HT-29 (cell line): Measurements from ENCODE around the gene AK5. TPM values are rescaled to one million over a fixed set of nuclear protein-coding genes. Genes with fewer than 3 reads are reported as not detected.

Source experiments
- DNase-seq: peaks from one replicate; pipeline ENCODE4 v3.0.0-alpha.2; 2015; ENCODE audit warnings: low spot score
- total RNA-seq: library from RNA; depleted of rRNA; stranded (reverse); fragments of >200 nt; shearing (Covaris generic); gene quantifications from 2 replicates; pipeline ENCODE4 v1.2.3, GENCODE V29; 2014

AK5 gene
- total RNA-seq, 1 experiment from 2014 or later = not detected

DNA sequence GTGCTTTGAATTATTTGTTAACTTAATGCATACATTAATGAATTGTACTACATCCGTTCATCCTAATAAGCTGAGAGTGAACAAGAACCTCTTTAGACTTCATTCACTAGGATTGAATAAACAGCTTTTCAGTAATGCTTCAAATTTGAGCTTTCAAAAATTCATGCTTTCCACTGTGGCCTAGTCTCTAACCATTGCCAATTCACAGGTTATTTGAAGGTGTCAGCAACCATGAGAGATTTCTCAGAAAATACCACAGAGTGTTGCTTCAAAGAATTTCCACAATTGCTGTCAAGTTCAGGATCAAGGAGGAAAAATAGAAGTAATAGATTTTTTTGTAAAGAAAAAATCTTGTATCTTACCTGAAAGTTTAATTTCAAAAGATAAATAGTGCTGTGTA lies 72.7 kb downstream of the AK5 start:
- DNase-seq = no peak

DNA sequence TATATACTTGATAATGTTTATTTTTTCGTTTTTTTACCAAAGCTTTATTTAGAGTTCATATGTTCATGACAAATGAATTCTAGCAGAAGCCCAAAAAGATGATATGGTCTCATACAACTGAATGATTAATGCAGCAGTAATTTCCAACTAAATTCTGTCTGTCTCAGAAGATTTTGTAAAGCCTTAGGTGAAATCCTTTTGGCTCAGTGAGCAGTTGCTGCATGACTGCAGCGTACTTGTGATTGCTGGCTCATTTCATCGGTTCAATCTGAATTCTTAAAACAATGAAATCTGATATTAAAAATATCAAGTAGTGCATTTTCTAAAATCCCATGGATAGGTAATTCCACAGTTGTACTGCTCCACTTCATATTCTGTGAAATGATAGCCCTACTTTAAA lies 73.2 kb downstream of the AK5 start:
- no peak for DNase-seq

DNA sequence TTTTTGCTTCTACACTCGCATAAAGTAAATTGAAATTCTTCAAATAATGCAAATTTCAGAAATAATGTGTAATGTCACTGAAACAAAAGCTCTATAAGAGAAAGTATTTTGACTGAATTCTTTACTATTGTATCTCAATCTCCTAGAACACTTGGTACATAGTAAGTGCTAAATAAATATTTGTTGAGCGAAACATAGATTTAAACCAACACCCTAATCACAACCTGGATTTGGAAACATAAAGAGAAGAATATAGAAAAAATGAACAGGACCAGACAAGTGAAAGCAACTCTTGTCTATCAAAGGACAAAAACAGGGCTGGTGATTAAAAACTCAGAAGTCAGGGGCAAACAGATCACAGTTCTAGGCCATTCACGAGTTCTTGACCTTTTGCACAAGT lies 74.3 kb downstream of the AK5 start:
- no peak for DNase-seq

DNA sequence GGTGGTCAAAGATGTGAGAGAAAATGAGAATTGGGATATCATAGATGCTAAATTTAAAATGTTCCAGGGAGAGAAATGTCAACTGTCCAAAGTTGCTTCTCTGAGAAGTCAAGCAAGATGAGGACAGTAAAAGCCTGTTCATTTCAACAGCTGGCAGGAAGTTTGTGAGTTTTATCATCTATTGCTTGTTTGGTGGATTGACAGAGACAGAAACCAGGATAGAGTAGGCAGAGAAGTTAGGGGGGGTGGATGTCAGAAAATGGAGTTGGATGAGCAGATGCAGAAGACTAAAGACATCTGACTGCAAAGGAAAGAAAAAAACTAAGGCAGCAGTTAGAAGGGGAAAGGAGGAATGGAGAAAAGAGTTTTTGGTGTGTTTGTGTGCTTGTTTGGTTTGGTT lies 78.4 kb downstream of the AK5 start:
- DNase-seq = no peak

DNA sequence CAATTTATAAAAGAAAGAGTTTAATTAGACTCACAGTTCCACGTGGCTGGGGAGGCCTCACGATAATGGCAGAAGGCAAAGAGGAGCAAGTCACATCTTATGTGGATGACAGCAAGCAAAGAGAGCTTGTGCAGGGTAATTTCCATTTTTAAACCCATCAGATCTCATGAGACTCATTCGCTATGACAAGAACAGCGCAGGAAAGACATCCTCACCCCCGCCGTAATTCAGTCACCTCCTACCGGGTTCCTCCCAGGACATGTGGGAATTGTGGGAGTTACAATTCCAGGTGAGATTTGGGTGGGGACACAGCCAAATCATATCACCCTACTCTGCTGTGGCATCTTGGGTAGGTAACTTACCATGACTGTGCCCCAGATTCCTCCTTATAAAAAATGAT lies 79.8 kb downstream of the AK5 start:
- no peak for DNase-seq

DNA sequence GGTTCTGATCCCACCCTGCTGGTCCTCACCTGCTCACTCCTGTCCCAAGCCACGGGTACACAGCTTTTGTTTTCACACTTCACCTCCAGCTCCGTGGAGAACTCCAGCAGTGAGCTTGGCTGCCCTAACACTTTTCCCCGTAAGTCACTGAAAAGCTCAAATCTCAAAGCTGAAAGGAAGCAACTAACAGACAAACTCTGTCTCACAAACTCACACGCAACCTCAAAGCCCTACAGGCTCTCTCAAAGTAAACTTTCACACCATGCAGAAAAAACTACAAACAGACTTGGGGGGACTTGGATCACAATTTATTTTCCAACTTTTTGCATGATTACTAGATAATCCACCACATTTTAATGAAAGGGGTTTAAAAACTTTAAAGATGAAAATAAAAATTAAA lies 88.3 kb downstream of the AK5 start:
- no peak for DNase-seq

DNA sequence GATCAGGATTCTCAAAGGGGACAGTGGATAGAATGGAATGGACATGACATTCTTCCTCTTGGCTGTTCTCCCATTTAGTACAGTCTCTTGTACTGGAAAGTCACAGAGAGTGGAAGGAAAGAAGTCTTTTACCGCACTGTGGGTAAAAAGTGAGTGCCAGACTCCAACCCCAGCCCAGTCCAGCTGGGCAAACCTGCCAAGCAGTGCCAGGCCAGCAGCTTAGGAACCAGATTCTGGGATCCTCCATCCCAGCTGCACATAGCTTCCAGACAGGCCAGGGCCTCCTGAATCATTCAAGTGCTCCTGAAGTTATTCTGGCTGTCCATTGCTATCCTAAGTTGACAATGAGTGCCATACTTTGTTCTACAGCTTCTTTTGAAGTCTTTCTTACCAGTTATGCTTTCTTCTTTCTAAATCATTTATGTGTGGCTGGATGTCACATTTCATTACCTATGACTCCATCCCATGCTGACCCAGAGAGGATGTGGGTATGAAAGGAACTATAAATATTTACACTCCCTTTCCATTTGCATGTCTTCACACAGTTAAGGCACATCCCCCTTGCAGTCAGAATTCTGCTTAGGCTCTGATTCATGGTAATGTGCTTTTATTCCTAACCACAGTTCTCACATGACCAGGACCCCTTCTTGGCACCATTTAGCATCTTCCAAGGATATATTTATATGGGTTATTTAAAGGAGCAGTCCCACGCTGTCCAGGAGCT lies 88.9 kb downstream of the AK5 start:
- DNase-seq = no peak

DNA sequence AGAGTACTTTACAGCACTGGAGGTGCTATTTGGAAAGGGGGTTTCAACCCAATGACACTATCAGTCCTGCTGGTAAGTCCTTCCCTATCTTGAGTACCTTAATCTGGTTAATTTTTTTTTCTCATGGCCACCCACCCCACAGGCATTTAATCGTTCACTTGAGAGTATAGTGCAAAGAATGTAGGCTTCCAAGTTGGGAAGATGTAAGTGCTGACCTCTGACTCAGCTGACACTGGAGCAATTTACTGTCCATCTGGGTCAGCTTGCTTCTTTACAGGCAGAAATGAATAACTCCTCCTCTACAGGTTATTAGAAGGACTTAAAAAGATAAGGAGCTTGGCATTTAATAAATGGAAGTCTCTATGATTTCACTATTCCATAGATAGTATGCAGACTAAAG lies 89.6 kb downstream of the AK5 start:
- no peak for DNase-seq

DNA sequence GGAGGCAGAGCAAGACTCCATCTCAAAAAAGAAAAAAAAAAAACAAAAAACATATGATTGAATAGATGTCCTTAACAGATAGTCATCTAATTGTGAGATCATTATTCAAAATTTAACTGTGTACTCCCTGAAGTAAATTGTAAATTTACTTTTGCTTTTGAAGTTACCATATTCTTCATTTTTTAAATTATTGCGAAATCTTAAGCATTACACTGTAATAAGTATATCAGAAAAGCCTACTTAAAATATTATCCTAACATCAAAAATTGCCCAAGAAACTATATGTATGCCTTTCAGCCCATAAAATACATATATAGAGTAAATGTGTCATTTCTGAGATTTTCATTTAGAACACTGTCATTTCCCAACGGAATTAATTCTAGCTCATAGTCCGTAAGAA lies 91.9 kb downstream of the AK5 start:
- DNase-seq = no peak

DNA sequence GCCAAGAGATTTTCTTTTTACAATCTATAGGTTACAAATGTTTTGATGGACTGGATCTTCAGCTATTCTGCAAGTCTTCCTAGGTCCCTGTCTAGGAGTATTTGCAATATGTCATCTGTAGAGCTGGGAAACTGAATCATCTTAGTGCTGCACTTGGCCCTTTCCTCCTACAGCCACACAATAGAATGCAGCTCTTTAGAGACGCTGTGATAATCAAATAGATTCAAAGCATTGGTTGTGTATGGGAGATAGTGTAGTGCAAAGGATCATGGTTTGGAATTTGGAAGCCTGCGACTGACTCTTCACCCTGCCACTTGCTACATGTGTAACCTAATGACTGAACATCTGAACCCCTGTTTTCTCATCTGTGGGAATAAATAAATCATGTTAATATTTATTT lies 93.7 kb downstream of the AK5 start:
- DNase-seq = no peak

DNA sequence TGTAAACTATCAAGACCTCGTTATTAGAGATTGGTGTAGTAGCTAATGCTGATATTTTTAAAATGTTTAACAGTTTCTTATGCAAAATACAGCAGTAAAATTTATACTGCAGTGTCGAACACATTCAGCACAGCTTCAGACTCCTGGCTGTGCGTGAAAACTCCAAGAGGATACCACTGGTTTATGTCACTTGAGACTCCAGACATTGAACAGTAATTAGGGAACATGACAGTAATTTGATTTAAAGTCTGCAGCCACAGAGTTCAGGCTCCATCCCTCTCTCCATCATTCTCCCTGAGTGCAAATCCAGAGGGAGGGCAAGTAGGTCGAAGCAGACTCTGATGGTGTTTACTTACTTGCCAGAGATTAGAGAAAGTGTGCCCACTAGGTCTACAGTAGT lies 94.2 kb downstream of the AK5 start:
- no peak for DNase-seq

DNA sequence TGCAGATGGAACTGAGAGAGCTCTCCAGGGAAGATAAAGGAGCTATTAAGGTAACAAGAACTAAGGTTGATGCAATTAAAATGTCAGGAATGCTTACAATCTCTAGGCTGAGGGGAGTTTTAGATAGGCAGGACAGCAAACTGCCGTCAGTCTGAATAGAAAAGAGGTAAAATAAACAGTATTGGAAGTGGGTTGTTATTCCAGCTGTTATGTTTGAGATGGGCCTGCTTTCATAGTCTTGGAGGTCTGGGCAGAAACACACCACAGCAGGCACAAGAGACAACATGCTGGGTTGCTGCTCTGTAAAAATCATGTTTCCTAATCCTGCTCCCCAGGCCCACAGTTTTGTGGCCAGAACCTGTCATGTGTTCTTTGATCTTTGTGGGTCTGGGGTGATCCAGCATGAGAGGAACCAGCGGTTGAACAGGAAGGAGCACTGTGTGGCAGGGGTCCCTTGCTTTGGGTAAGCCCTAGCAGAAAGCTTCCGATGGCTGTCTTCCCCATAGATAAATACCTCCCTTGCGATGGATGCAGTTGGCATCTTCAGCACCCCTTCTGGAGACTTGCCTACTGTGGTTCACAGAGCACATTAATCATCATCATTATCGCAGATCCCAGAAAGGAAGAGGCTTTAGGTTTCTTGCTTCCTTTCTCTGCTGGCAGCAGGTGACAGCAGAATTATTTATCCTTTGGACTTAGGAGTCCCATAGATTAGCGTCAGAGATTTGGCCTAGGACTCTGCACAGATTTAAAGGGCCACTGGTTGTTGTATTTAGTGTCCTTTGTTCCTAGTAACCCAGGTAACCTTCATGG lies 97.1 kb downstream of the AK5 start:
- no peak for DNase-seq

DNA sequence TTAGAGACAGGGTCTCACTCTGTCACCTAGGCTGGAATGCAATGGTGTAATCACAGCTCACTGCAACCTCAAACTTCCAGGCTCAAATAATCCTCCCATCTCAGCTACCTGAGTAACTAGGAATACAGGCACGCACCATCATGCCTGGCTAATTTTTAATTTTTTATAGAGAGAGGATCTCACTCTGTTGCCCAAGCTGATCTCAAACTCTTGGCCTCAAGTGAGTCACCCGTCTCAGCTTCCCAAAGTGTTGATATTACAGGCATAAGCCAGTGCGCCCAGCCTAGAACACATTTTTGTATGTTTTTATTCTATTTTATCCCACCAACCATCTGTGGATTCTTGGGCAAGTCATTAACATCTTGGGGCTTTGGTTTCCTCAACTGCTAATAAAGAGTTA lies 100.5 kb downstream of the AK5 start:
- no peak for DNase-seq

DNA sequence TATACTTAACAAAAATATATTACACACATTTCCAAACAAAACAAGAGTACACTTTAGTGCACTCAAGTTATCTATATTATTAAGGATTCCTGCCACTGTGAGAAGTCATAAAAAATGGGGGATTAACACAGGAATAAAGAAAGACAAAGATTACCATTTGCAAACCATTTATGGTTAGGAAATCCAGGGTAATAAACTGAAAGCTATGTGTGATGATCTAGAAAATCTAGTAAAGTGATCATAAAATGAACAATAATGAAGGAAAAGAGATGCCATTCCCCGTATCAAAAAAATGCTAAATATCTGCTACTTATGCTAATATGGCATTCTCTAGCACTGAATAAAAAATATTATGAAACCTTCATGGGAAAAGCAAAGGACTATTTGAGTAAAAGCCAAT lies 101.4 kb downstream of the AK5 start:
- DNase-seq = no peak

DNA sequence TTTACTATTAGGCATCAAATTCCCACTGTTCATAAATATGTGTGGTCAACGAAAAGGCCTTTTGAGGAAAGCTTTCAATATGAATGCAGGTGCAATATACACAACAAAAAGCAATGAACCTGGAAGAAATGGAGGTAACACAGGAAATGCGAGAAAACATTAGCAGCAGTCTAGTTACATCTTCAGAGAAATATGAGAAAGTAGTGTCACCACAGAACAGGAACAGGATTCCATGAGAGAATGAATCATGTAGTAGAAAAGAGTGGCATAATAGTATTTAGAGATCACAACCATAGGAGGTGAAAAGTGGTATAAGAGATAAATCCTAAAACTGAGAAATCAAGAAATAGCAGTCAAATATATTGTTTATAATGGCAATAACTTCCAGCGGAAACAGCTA lies 103.7 kb downstream of the AK5 start:
- no peak for DNase-seq

DNA sequence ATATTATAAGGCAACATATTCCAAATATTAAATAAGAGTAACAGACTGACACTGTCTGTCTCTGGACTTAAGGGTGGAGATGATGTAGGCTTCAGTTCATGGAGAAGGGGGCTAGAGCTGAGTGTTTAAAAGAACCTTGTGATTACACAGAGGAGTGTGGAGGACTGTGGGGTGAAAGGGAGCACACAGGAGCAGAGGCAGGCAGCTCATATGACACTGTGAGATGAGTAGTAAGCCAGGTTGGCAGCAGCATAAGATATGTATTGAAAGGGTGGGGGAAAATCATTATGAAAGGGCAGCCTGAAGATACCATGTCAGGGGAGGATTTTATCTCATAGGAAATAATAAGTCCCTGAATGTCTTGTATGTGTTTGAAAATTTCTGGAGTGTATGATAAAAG lies 104.5 kb downstream of the AK5 start:
- DNase-seq = no peak

DNA sequence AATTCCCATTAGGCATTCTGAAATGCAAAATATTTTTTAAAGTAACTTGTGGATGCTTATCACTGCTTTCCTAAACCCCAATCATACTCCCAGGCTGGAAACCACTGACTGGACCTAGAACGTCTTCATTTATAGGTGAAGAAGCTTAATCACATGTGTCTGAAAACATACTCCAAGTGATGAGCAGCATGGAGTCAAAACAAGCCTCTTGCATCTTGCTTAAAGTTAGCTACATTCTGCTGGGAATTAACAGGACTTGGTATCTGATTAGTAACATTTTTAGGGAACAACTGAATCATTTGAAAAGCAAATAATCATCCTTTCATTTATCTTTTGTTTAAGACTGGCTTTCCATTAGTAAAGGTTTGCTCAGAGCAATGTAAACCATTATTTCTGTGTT lies 105.7 kb downstream of the AK5 start:
- DNase-seq = no peak

DNA sequence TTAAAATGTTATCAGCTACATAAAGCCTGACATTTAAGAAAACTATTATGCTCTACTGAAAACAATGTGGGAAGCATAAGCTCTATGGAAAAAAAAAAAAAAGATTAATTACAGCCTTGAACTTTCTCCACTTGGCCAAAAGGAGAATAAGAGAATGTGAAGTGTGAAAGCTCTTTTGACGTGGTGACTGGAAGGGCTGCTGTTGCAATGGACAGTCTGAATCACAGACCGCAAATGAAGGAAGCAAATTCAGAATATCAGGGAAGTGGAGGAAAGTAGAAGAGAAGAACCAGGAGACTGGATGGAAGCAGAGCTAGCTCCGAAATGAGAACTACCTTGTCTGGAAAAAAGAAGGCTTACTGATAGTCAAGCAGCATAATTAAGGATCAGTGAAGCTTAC lies 106.8 kb downstream of the AK5 start:
- no peak for DNase-seq

DNA sequence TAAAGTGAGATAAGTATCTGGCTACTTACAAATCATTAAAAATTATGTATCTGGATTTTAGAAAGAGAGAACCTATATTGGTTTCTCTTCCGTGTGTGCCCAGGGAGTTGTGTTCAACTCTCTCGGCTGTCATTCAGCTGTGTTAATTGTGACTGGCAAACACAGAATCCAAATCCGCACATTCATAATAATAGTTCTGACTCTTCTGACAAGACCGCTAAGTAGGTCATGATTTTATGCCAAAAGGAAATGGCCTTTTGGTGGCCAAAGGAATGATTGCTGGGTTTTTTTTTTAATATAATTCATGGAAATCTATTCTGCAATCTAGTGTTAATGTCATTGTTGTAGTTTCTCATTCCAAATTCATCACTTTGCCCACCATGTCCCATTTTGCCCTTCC lies 110.7 kb downstream of the AK5 start:
- DNase-seq = no peak

DNA sequence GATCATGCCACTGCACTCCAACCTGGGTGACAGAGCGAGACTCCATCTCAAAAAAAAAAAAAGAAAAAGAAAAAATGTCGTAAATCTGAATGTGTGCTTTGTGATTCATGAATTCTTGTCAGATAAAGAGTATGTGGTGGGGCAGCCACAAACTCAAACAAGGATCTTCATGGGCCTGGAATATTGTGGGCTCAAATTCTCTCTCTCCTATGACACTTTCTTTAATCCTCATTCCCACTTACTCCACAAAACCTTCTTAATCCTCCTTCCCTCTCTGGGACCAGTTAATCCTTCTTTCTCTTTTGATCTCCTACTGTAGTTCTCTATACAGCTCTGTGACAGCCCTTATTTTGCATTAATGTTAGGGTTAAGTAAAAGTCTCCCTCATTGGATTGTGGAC lies 112.3 kb downstream of the AK5 start:
- no peak for DNase-seq

DNA sequence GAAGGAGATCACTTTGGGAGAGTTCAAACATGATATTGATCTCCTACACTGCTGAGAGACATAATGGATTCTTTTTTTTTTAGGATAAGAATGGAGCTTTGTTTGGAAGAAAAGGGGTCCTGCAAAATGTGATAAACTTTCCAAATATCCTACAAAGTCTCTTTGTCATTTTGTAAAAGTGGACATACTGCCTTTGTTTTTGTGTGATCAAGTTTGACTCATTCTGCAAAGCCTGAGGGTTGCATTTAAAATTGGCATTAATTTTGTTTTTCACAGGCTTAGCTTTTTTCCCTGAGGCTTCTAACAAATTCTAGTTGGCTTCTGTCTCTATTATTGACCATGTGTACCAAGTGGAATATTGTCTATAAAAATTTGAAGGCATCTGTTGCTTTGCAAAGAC lies 113.2 kb downstream of the AK5 start:
- DNase-seq = no peak

DNA sequence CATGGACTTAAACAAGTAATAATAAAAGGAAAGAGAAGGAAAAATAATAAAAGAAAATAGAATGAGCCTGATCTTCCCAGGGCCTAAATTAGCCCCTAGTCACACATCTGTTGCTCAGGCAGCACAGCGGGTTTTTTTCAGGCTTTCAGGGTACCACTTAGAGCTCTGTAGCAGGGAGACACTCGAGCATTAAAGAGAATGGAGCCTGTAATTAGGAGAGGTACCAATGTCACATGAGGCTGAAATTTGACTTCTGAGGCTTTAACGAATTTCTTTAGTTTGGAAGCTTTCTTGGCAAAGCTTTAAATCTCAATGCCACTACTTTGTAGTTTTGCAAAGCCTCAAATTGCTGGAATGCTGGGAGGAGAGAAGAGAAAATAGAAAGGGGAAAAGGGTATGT lies 116.3 kb downstream of the AK5 start:
- no peak for DNase-seq

DNA sequence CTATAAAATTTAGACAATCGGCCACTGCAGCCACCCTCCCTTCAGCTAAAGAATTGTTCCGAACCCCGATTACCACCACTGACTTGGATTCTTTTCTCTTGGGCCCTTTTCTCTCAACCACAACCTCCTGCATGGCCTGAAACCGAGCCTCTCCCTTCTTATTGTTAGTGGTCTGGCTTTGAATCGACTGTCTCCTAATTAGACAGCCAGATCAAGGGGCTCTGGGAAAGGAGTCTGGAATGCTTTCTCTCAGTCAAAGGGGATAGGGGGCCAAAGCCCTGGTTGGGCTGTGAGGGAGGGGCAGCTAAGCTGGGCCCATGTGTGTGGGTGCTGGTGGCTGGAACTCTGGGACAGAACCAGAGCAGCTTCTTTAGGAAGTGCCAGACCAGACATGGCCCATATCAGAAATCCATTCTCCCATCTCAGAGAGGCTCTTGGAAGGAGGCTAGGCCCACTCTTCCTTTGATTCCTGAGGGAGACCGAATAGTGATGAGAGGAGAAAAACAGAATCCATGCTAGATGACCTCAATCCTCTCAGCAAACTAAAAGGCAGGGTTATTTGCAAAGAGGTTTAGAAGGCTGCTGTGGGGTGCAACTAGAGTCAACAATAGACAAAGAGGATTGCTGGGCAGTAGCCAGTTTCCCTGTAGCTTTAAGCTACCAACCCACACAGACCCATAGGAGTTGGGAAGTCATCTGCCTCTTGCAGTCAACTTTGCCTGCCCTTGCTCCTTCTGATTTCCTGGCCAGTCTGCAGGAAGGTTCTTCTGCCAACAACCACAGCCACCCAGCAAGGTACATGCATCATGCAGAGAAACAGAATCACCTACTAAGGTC lies 117.6 kb downstream of the AK5 start:
- DNase-seq = no peak
